Osteoblast (primary cell): ENCODE measurements around the gene CARD11. TPM values are rescaled to one million over a fixed set of nuclear protein-coding genes. Genes with fewer than 3 reads are reported as not detected.

Experiments used
- DNase-seq: peaks from one replicate; pipeline ENCODE4 v3.0.0; 2011; ENCODE audit warnings: low spot score, mixed read lengths; ENCODE audit not compliant: insufficient read length; ENCODE audit errors: missing footprints
- H2AFZ ChIP-seq: 2 replicates; pipeline ENCODE4 v1.6.0; 2011; ENCODE audit warnings: mild to moderate bottlenecking, low read length
- H3K27ac ChIP-seq: 2 replicates; pipeline ENCODE4 v1.5.1; 2011; ENCODE audit warnings: mild to moderate bottlenecking, low read depth, low read length, moderate library complexity
- H3K27me3 ChIP-seq: 2 replicates; pipeline ENCODE4 v1.6.0; 2012; ENCODE audit warnings: mild to moderate bottlenecking, control low read depth, inconsistent platforms, low read length, moderate library complexity; ENCODE audit not compliant: insufficient read depth
- H3K36me3 ChIP-seq: 2 replicates; pipeline ENCODE4 v1.5.1; 2011; ENCODE audit warnings: mild to moderate bottlenecking, low read length, control low read depth, moderate library complexity; ENCODE audit not compliant: insufficient read depth
- H3K4me1 ChIP-seq: 2 replicates; pipeline ENCODE4 v1.5.1; 2011; ENCODE audit warnings: mild to moderate bottlenecking, low read length, control low read depth, moderate library complexity; ENCODE audit not compliant: insufficient read depth
- H3K4me2 ChIP-seq: 2 replicates; pipeline ENCODE4 v1.6.0; 2011; ENCODE audit warnings: mild to moderate bottlenecking, low read length; ENCODE audit not compliant: insufficient read depth
- H3K4me3 ChIP-seq: fragments of 200-600 bp; sonication (generic); 3 replicates; pipeline ENCODE4 v1.5.1; 2012; ENCODE audit warnings: mild to moderate bottlenecking, low read length, inconsistent platforms; ENCODE audit not compliant: insufficient read depth
- H3K79me2 ChIP-seq: 2 replicates; pipeline ENCODE4 v1.6.0; 2012; ENCODE audit warnings: mild to moderate bottlenecking, low read length, control low read depth, inconsistent platforms; ENCODE audit not compliant: insufficient read depth
- H3K9me3 ChIP-seq: 2 replicates; pipeline ENCODE4 v1.5.1; 2011; ENCODE audit warnings: low read depth, low read length, control low read depth
- H4K20me1 ChIP-seq: 2 replicates; pipeline ENCODE4 v1.6.0; 2012; ENCODE audit warnings: mild to moderate bottlenecking, low read length, control low read depth; ENCODE audit not compliant: insufficient read depth
- CTCF ChIP-seq: IDR thresholded peaks from 2 replicates; pipeline ENCODE4 v1.5.1; 2011; ENCODE audit warnings: mild to moderate bottlenecking, low read depth, low read length, moderate library complexity; ENCODE audit errors: extremely low read depth
- total RNA-seq: library from RNA; depleted of rRNA; stranded (reverse); fragments of >200 nt; gene quantifications from 2 replicates; pipeline ENCODE4 v1.2.3, GENCODE V29; 2012

The CARD11 gene
- total RNA-seq, 1 donor: not detected

DNA sequence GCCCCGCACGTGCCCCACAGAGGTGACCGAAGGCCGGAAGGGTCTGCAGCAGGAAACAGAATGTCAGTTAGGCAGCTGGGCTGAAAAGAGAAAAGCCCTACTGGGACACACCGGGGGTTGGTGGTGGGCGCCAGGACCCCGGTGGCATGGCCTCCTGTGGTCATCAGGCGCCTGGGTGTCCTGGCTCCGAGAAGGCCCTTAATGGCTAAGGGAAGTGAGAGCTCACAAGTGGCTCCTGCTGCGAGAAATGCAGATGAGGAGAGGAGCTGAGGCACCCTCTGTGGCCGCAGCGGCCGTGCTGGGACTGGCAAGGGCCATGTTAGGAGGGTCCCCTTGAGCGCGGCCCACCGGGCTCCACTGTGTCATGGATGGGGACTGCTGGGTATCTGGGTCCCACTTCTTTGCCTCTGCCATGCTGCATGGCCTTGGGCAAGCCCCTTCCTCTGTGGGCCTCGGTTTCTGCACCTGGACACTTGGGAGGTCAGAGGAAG lies 120.3 kb downstream of the CARD11 start:
- Histone ChIP-seq H3K9me3 (no peaks in the 10 kb centered on the region), H4K20me1 (no peaks in the 10 kb centered on the region), H3K36me3 (no peaks in the 10 kb centered on the region), H3K27ac (no peak overlapping the region), H3K27me3 (peaks cover 3% of the 10 kb centered on the region), H3K79me2 (no peaks in the 10 kb centered on the region), H3K4me1 (no peaks in the 10 kb centered on the region), H3K4me2 (no peak overlapping the region), H3K4me3 (no peak overlapping the region), H2AFZ (no peak overlapping the region)
- DNase-seq: peak; percentile 73
- no peak for TF ChIP-seq CTCF

DNA sequence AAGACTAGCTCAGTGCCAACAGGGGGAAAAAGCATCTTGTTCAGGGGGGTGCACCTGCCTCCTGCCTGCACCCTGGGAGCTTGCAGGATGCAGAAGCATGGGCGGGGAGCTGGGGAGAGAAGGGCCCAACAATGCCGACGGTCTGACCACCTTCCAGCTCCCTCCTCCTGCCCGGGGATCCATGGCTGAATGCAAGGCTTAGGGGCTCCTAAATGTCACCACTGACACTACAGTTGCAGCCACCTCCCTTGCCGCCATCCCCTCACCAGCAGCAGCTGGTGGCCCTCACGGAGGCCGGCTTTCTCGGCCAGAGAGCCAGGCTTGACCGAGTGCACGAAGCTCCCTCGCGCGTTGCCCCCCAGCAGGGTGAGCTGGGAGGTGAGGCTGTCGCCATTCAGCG lies 120.8 kb downstream of the CARD11 start:
- TF ChIP-seq CTCF: no peak
- no peak overlapping the region for H3K4me2 ChIP-seq
- no peaks in the 10 kb centered on the region for H3K79me2 ChIP-seq
- no peak overlapping the region for H3K4me3 ChIP-seq
- H3K36me3 ChIP-seq: no peaks in the 10 kb centered on the region
- no peaks in the 10 kb centered on the region for H4K20me1 ChIP-seq
- H2AFZ ChIP-seq: no peak overlapping the region
- peaks cover 3% of the 10 kb centered on the region for H3K27me3 ChIP-seq
- H3K27ac ChIP-seq: no peak overlapping the region
- no peaks in the 10 kb centered on the region for H3K4me1 ChIP-seq
- peak; percentile 78 for DNase-seq
- no peaks in the 10 kb centered on the region for H3K9me3 ChIP-seq

- no peak overlapping the region for H2AFZ ChIP-seq
- no peaks in the 10 kb centered on the region for H3K4me1 ChIP-seq
- no peak overlapping the region for H3K27ac ChIP-seq
- H3K79me2 ChIP-seq: no peaks in the 10 kb centered on the region
- TF ChIP-seq CTCF: no peak
- no peaks in the 10 kb centered on the region for H3K9me3 ChIP-seq
- no peak overlapping the region for H3K4me2 ChIP-seq
- H3K4me3 ChIP-seq: no peak overlapping the region
- no peaks in the 10 kb centered on the region for H4K20me1 ChIP-seq
- no peaks in the 10 kb centered on the region for H3K36me3 ChIP-seq
- peak; percentile 32 for DNase-seq
- peaks cover 3% of the 10 kb centered on the region for H3K27me3 ChIP-seq
These were observed 121.3 kb downstream of the CARD11 start for GRCh38 chr7:2922348-2922691.

GRCh38 chr7:2921653-2922347 lies 121.9 kb downstream of the CARD11 start:
- Histone ChIP-seq H3K4me1 (no peaks in the 10 kb centered on the region), H4K20me1 (no peaks in the 10 kb centered on the region), H3K27me3 (peaks cover 3% of the 10 kb centered on the region), H3K79me2 (no peaks in the 10 kb centered on the region), H2AFZ (no peak overlapping the region), H3K9me3 (no peaks in the 10 kb centered on the region), H3K36me3 (no peaks in the 10 kb centered on the region), H3K4me3 (no peak overlapping the region), H3K27ac (no peak overlapping the region), H3K4me2 (no peak overlapping the region)
- DNase-seq: peak; percentile 64
- peak; percentile 26 for TF ChIP-seq CTCF
